K562 (cell line): Measurements from ENCODE around the gene DDAH1. TPM values are rescaled to one million over a fixed set of nuclear protein-coding genes. Genes with fewer than 3 reads are reported as not detected.

Source experiments
- ADNP ChIP-seq: fragments of 200-800 bp; sonication (Bioruptor generic); IDR thresholded peaks from 2 replicates; pipeline ENCODE4 v1.6.1; 2016; ENCODE audit warnings: missing genetic modification characterization, missing compliant biosample characterization
- ATF6 ChIP-seq: sonication (generic); formaldehyde crosslinking; IDR thresholded peaks from 2 replicates; pipeline ENCODE4 v1.4.0; 2020; ENCODE audit warnings: mild to moderate bottlenecking, missing genetic modification reagents
- BHLHE40 ChIP-seq: IDR thresholded peaks from 2 replicates; pipeline ENCODE4 v1.6.1; 2011; ENCODE audit warnings: low read length, improper control_type of control experiment
- DEAF1 ChIP-seq: fragments of 450-650 bp; formaldehyde crosslinking; IDR thresholded peaks from 2 replicates; pipeline ENCODE4 v1.4.0; 2020; ENCODE audit warnings: mild to moderate bottlenecking, moderate library complexity
- HCFC1 ChIP-seq: IDR thresholded peaks from 2 replicates; pipeline ENCODE4 v1.6.1; 2012; ENCODE audit warnings: low read depth, low read length, improper control_type of control experiment
- NFE2L1 ChIP-seq: fragments of 450-650 bp; IDR thresholded peaks from 2 replicates; pipeline ENCODE4 v1.6.1; 2016; ENCODE audit warnings: missing genetic modification characterization, low read depth, mild to moderate bottlenecking, missing compliant biosample characterization, moderate library complexity, borderline replicate concordance
- NR0B1 ChIP-seq: fragments of 450-650 bp; IDR thresholded peaks from one replicate; pipeline ENCODE4 v1.6.1; 2018; ENCODE audit warnings: mild to moderate bottlenecking, moderate library complexity; ENCODE audit not compliant: partially characterized antibody
- PKNOX1 ChIP-seq: fragments of 450-650 bp; IDR thresholded peaks from 2 replicates; pipeline ENCODE4 v1.6.1; 2016
- RERE ChIP-seq: sonication (generic); formaldehyde crosslinking; IDR thresholded peaks from 2 replicates; pipeline ENCODE4 v1.8.0; 2023; ENCODE audit warnings: missing genetic modification reagents, mild to moderate bottlenecking, borderline replicate concordance
- SETDB1 ChIP-seq: IDR thresholded peaks from one replicate; pipeline ENCODE4 v1.6.1; 2012; ENCODE audit warnings: low read length, control low read depth, inconsistent platforms
- ZBTB49 ChIP-seq: sonication (generic); formaldehyde crosslinking; IDR thresholded peaks from 2 replicates; pipeline ENCODE4 v1.8.0; 2022; ENCODE audit warnings: missing genetic modification reagents, mild to moderate bottlenecking, borderline replicate concordance
- ZNF668 ChIP-seq: fragments of 250-450 bp; sonication (Bioruptor Pico); IDR thresholded peaks from 2 replicates; pipeline ENCODE4 v1.8.0; 2022; ENCODE audit warnings: mild to moderate bottlenecking, inconsistent platforms
- polyA plus RNA-seq, 8 experiments: library from polyadenylated mRNA; depleted of rRNA in 4 of 8; stranded (reverse) in 5 of 8; unstranded in 3 of 8; fragments of >200 nt; fragmentation: Nextera tagmentation in 2 of 8; fragmentation: Illumina TruSeq in 1 of 8; extraction: Ambion mirVana in 2 of 8; extraction: Trizol in 1 of 8; gene quantifications; 2 replicates each; pipeline versions ENCODE4 v1.2.1 to v1.2.3, GENCODE V29; 2011 to 2014; ENCODE audit warnings: inconsistent platforms in 1 of 8, missing spikeins in 1 of 8
- total RNA-seq, 7 experiments: library from RNA; depleted of rRNA in 6 of 7; stranded (reverse); fragments of >200 nt in 6 of 7; fragmentation: Illumina TruSeq in 2 of 7; extraction: Trizol in 2 of 7; gene quantifications; 2 replicates each; pipeline versions ENCODE4 v1.2.1 to v1.2.3, GENCODE V29; 2011 to 2021; ENCODE audit warnings: low replicate concordance in 1 of 7

The DDAH1 gene
- total and polyA plus RNA-seq, 9 of the 15 experiments (the other 6 are each of a cell fraction or from before 2014, with no cell fraction given): 0.04 to 0.24 (median 0.10) TPM

- no peak for TF ChIP-seq RERE (CRISPR knock-in tag)
- TF ChIP-seq PKNOX1: no peak
- no peak for TF ChIP-seq BHLHE40
- TF ChIP-seq SETDB1: no peak
- no peak for TF ChIP-seq ZNF668
- TF ChIP-seq NR0B1: no peak
- TF ChIP-seq ADNP (tag): no peak
- TF ChIP-seq ATF6 (CRISPR knock-in tag): 0 out of 2 replicates have a peak, but pooled peaks have one; percentile 16
- no peak for TF ChIP-seq NFE2L1 (tag)
- TF ChIP-seq DEAF1: no peak
- no peak for TF ChIP-seq ZBTB49
- TF ChIP-seq HCFC1: no peak
Observed at GRCh38 chr1:85276978-85277639, 187.8 kb downstream of the DDAH1 start (continued).
